RWPE1 (cell line): ENCODE results near the gene TRABD2B.

Source experiments
- CTCF ChIA-PET: fragments of 350-600 bp; sonication (Branson Sonifier 250); formaldehyde crosslinking; extraction: SDS; loops from one replicate; lab custom pipeline; 2021; lab: Yijun Ruan, JAX
- POLR2A ChIA-PET: fragments of 400-600 bp; formaldehyde crosslinking; extraction: SDS; loops from one replicate; lab custom pipeline; 2020; ENCODE audit warnings: antibody characterized with exemption; ENCODE audit not compliant: low non-redundant PET; lab: Yijun Ruan, JAX
- DNase-seq: peaks from one replicate; pipeline ENCODE4 v3.0.0; 2012; ENCODE audit warnings: low spot score
- H3K27ac ChIP-seq: fragments of 450-650 bp; 2 replicates; pipeline ENCODE4 v1.5.1; 2017
- TF ChIP-seq, protein P1 (sequence below): fragments of 450-650 bp; conservative IDR thresholded peaks from 2 replicates; pipeline ENCODE4 v1.5.1; 2017; ENCODE audit warnings: low read depth, mild to moderate bottlenecking

The TRABD2B gene

DNA sequence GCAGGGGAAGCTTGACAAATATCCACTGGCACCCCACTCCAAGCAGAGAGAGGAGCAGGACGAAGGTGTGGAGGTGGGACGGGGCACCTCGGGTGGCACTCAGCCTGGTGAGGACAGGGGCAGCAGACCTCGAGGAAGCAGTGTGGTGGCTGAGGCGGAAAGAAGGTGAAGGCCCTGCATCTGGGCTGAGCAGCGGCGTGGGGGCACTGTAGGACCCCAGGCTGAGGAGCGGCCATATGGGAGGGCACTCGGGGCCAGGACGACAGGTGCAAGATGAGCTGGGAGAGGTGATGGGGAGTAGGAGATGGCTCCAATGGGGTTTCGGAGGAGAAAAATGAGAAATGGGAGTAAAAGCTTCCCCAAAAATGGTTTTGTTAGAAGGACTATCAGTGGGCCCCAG is 224.9 kb downstream of the TRABD2B start:
- no peak overlapping the region for H3K27ac ChIP-seq
- ChIA-PET CTCF (no interaction called here), POLR2A (no interaction called here)
- no peak for DNase-seq
- TF ChIP-seq, protein P1, sequence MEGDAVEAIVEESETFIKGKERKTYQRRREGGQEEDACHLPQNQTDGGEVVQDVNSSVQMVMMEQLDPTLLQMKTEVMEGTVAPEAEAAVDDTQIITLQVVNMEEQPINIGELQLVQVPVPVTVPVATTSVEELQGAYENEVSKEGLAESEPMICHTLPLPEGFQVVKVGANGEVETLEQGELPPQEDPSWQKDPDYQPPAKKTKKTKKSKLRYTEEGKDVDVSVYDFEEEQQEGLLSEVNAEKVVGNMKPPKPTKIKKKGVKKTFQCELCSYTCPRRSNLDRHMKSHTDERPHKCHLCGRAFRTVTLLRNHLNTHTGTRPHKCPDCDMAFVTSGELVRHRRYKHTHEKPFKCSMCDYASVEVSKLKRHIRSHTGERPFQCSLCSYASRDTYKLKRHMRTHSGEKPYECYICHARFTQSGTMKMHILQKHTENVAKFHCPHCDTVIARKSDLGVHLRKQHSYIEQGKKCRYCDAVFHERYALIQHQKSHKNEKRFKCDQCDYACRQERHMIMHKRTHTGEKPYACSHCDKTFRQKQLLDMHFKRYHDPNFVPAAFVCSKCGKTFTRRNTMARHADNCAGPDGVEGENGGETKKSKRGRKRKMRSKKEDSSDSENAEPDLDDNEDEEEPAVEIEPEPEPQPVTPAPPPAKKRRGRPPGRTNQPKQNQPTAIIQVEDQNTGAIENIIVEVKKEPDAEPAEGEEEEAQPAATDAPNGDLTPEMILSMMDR = no peak

DNA sequence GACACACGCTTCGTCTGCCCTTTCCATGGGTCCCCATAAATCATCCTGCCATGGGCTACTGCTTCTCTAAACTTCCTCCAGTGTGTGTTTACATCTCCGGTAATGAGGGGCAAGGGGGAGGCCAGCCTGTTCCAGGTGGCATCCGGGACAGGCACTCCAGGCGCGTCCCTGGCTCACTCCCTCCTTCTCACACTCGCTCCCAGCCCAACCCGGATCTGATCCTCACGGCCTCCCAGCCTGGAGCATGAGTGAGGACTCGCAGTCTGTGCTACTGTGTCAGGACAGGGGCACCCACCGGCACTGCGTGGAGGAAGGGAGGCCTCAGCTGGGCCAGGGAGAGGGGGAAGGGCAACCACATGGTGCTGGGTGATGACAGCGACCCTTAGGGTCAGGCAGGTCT is 225.4 kb downstream of the TRABD2B start:
- POLR2A ChIA-PET = no interaction called here
- no peak for DNase-seq
- CTCF ChIA-PET = no interaction called here
- H3K27ac ChIP-seq = no peak overlapping the region
- TF ChIP-seq, protein P1 = no peak

DNA sequence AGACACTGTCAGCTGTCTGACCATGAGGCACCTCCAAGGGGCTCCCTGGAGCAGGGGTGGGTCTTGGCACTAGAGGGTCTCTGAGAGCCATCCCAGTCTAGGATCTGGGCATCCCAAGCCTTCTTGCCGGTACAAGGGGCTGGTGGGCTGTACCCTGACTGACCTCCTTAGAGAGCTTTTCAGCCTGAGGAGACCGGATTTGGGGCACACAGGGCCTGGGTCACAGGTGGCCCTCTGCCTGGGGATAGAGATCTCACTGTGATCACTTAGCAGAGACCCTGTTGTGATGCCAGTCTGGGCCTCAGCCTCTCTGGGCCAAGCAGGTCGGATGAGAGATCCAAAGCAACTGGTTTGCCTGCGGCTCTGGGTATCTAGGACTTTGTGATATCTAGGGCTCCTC is 227.2 kb downstream of the TRABD2B start:
- ChIA-PET POLR2A (no interaction called here), CTCF (no interaction called here)
- H3K27ac ChIP-seq = no peak overlapping the region
- no peak for DNase-seq
- TF ChIP-seq, protein P1 = no peak

DNA sequence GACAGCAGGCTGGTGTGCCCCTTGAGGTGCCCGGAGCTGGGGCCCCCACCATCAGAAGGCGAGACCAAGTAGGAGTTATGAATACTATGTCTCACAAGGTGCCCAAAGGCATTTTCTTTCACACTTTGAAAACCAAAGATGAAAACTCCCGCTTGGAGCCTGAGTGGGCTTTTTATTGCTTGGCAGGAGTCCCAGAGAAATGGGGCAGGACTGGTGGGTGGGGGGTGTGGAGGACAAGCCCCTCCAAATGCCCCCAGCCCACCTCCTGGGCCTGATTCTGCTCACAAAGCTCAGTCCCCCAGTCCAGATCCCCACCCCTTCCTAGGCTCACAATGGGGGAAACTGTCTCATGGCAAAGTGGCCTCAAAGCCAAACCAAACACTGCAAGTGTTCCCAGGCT is 227.9 kb downstream of the TRABD2B start:
- TF ChIP-seq, protein P1 = no peak
- DNase-seq = no peak
- no peak overlapping the region for H3K27ac ChIP-seq
- CTCF ChIA-PET = no interaction called here
- POLR2A ChIA-PET = no interaction called here

DNA sequence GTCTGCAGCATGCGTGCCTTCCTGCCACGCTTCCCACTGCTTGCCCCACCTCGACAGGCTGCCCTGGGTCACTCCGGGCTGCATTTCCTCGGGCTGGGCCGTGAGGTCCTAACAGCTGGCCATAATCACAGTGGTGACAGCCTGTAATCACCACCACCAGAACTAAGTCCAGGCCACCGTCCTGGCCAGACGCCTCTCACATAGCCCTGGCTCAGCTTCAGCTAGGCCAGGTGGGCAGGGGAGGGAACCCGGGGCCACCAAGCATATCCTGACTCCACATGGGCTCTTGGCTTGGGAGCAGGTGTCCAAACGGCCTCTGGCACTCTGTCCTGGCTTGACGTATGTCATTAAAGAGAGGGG is 229.5 kb downstream of the TRABD2B start:
- TF ChIP-seq, protein P1 = no peak
- no peak for DNase-seq
- no peak overlapping the region for H3K27ac ChIP-seq
- ChIA-PET CTCF (no interaction called here), POLR2A (no interaction called here)

DNA sequence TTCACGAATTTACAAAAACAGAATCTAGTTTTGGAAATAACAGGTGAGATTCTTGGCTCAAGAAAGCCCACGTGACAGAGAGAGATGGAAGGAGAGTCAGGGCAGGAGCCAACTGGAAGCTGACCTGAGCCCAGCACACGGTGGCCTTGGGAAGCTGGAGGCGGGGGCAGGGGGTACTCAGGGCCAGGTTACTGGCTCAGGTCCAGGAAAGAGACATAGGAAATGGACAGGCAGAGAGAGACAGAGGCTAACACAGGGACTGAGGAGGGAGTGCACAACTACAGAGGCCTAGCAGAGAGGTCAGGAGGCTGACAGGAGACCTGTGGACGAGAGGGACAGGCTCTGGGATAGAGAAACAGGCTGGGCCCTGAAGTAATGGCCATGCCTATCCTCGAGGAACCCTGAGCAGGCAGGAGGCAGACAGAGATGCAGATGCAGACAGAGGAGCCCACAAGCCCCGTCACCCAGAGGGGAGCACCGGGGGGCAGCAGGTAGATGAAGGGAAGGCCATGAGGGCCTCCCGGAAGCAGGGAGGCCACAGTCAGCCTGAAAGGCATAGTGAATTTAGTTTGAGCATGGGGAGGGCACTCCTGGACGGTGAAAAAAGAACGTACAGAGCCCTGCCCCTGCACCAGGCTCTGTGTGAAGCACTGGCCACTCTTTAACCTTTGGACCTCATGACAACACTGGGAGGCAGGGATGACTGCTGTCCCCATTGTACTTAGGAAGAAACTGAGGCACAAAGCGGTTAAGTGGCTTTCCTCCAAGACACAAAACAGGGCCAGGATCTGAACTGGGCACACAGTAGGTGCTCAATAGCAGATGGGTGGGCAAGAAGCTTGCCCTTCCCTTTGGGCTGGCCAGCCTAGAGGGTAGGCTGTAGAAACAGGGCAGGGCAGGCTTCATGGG is 230.1 kb downstream of the TRABD2B start:
- no peak overlapping the region for H3K27ac ChIP-seq
- ChIA-PET POLR2A (no interaction called here), CTCF (no interaction called here)
- no peak for DNase-seq
- TF ChIP-seq, protein P1 = no peak
